ENCODE results near the gene KRT222.

GRCh38 chr17:40675905-40676304 lies 10.9 kb upstream of the KRT222 start:
- TF ChIP-seq CTCF (IDR thresholded peaks at IDR 0.05; ENCODE audit: low read length) (no peak), EZH2 (IDR thresholded peaks at IDR 0.05; ENCODE audit: borderline replicate concordance, low read length) (no peak)

Data from OCI-LY1 (cell line).